Measurements from ENCODE around the gene ERCC5.

The ERCC5 gene

DNA sequence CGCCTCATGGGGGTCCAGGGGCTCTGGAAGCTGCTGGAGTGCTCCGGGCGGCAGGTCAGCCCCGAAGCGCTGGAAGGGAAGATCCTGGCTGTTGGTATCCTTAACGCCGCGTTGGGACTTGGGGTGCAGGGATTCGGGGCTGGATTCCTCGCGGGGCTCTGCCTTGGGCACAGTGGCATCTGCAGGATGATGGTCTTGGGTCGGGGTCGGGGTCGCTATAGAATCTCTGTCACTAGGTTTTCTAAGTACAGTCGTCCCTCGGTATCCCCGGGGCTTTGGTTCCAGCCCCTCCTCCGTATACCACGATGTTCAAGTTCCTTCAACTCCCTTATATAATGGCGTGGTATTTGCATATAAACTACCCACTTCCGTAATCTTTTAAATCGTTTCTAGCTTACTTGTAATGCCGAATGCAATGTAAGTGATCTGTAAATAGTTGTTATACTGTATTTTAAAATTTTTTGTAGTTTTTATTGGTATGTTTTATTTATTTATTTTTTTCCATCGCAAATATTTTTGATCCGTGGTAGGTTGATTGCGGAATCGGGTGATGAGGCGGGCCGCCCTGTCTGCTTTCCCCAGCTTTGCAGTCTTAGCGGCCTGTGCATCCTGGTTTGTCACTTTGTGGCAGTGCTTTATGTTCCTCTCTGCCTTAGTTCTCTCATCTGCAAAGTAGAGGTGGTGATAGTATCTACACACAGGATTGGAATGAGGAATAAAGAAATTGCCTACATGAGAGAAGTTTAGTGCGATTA, 606 bp downstream of the ERCC5 start:
- peak; percentile 82 for DNase-seq

GRCh38 chr13:102847272-102848234, 1.7 kb downstream of the ERCC5 start:
- DNase-seq, result peak; percentile 78

- peak; percentile 18 for DNase-seq
These were observed 3.1 kb downstream of the ERCC5 start for GRCh38 chr13:102848956-102849355.

GRCh38 chr13:102852556-102852955, 6.7 kb downstream of the ERCC5 start:
- no peak for DNase-seq

DNA sequence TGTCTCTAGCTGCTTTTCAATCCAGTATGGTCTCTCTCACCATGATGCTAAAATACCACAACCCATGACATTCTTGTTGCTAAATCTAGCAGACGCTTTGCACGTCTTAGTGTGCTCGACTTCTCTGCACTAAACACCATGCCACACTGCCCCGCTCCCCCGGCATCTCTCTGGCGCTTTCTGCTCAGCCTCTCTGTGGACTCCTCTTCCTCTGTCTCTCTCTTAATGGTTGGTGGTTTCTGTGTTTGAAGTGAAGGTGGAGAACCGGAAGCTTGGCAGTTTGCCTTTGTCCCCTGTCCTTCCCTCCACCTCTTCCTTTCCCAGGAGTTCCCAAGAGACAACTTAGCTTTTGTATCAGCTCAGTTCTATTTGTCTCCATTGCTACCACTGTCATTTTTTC, 8.8 kb downstream of the ERCC5 start:
- peak; percentile 32 for DNase-seq

DNA sequence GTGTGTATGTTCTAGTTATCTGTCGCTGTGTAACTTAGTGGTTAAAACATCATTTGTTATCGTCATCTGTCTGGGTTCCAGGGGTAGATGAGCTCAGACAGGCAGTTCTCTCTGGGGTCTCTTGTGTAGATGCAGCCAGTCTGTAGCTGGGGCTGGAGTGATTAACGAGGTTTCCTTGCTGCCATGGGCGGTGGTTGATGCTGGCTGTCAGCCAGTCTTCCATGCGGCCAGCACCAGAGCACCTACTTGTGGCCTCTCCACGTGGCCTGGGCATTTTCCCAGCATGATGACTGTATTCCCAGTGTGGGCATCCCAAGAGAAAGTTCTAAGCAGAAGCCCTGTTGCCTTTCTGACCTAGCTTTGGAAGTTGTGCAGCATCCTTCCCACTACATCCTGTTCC, 10.7 kb downstream of the ERCC5 start:
- peak; percentile 54 for DNase-seq

- no peak for DNase-seq
These were observed 16.9 kb downstream of the ERCC5 start for GRCh38 chr13:102862624-102863210.

DNA sequence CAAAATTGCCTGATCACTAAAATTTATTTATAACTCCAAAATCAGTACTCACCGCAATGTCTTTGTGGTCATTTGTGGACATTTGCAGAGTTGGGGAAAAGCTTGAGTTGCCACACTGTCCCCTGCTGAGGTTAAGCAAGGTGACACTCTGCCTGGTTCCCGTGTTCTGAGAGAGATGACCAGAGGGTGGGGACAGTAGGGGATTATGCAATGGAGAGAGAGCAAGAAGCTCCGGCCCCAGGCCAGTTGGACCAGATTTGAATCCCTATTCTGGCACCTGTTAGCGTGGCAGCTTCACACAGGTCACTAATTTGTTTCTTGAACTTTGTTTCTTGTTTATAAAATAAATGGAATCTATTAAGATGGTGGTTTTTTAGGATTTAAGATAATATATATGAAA, 17.8 kb downstream of the ERCC5 start:
- DNase-seq, result no peak

- no peak for DNase-seq
These were observed 22.6 kb downstream of the ERCC5 start for GRCh38 chr13:102868366-102868936.

GRCh38 chr13:102869948-102870676, 24.3 kb downstream of the ERCC5 start:
- peak; percentile 13 for DNase-seq

GRCh38 chr13:102870677-102871415, 25.0 kb downstream of the ERCC5 start:
- peak; percentile 81 for DNase-seq

GRCh38 chr13:102872131-102872530, 26.3 kb downstream of the ERCC5 start:
- no peak for DNase-seq

GRCh38 chr13:102872531-102872930, 26.7 kb downstream of the ERCC5 start:
- DNase-seq, result no peak

DNA sequence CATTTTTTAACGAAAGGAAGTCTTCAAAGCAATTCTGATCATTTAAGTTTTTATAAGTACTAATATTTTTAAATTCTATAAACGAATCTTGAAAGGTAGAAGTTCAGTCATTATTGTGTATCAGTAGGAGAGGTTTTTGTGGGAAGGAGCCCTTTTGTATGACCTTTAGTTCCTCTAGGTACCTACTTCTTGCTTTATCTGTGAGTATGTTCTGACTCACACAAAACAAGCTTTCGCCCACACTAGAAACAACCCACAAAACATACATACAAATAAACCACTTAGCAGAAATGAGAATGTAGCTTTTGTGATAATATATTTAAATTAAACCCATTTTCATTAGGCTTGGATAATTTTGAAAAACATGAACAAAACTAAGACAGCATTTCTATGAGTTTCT, 27.8 kb downstream of the ERCC5 start:
- DNase-seq, result no peak

- DNase-seq, result no peak
These were observed 29.4 kb downstream of the ERCC5 start for GRCh38 chr13:102875256-102875655.

DNA sequence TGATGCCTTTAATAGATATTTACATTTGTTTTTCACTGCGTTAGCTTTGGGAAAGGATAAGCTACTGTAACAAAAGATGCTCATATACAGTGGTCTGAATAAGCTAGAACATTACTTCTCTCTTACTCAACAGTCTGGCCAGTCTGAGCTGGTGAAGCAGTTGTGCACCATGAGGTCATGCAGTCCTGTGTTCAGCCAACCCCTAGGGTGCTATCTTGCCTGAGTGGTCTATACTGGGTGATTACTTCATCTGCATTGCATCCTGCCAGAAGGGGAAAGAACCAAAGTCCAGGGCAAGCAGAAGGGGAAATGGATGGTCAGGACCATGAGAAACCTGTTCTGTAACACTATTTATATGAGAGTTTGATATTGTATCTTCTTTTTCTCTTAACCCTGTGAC, 31.5 kb downstream of the ERCC5 start:
- peak; percentile 21 for DNase-seq

DNA sequence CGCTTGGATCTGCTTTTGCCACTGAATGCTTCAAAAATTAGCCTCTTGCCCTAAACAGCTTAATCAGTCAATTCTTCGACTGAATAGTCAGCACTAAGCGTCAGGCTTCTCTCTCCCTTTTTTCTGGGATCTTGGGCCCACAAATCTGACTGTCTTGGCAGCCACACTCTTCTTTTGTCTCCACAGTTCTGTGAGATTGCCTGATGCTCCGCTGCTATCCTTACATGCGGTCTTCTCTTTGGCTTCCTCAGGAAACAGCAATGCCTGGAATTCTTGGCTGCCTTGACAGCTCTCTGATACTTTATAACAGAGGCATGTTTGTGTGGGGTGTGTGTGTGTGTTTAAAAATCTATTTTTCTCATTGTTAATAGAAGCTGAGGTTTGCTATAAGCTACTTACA, 32.6 kb downstream of the ERCC5 start:
- no peak for DNase-seq

GRCh38 chr13:102879793-102880499, 34.1 kb downstream of the ERCC5 start:
- no peak for DNase-seq

GRCh38 chr13:102881819-102882686, 36.2 kb downstream of the ERCC5 start:
- no peak for DNase-seq

DNA sequence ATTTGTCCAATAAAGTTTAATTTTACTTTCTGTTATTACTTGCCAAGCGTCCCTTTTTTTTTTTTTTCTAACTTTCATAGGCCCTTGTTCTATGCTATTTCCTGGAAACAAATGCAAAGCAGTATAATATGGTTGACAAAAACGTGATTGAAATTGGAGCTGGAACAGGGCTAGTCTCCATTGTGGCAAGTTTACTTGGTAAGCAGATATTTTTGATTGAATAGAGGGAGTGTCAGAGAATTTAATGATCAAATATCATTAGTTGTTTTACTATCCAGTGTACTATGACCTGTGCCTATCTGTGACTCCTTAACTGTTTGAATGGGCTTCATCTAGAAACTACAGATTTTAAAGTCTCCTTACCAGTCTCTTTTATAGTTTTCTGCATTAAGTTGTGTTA, 46.7 kb downstream of the ERCC5 start:
- DNase-seq, result no peak
